Hematopoietic multipotent progenitor cell (in vitro differentiated cells): ENCODE results near the gene DLGAP5. TPM values are rescaled to one million over a fixed set of nuclear protein-coding genes. Genes with fewer than 3 reads are reported as not detected.
A peak's percentile ranks its signal among the peaks of the same experiment; 100 is the strongest.

Experiments used
- DNase-seq, 3 donors: peaks; one replicate each; pipeline ENCODE4 v3.0.0-alpha.2; 2011 to 2015; ENCODE audit warnings: low read depth in 2 of 3, low spot score in 2 of 3
- total RNA-seq: library from RNA; depleted of rRNA; stranded (reverse); fragments of >200 nt; gene quantifications from one replicate; pipeline ENCODE4 v1.2.3, GENCODE V29; 2012

Gene DLGAP5
- total RNA-seq, 1 donor, result 0.54 TPM

DNA sequence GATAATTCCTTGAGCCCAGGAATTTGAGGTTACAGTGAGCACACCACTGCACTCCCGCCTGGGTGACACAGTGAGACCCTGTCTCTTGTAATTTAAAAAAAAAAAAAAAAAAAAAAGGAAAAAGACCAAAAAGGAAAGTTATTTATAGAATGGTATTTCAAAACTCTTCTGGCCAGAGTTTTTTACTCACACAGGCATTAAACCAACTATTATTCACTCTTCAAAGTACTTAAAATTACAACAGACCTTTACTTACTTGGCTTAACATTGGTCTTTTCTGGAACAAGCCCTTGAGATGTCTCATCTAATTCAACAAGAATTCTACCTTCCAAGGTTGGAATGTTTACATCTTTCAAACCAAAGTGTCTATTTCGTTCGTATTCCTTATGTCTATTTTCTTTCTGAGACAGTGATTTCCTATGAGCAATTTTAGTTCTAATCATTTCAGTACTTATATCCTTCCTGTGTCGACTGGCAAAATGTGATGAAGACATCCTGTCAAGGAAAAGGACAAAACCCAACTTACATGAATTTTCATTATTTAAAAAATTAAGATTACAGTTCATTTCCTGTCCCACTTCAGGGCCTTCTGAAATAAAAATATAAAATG, 2.6 kb downstream of the DLGAP5 start:
- no peak for DNase-seq

DNA sequence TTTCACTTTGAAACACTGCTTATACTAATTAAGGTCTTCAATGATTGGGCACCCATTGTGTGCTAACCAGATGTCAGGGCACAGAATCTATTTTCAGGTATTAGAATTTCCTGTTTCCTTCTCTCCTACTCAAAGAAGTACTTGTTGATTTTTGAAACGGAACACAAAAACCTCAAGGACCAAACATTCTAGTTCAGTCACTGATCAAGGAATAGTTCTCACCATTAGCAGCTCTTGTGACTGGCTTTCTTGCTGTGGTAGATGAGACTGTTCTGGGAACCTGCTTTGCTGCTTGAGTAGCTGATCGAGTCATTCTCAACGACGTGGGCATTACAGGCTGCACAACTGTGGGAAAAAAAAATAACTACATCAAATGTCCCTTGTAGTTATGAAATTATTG, 11.0 kb downstream of the DLGAP5 start:
- DNase-seq, result no peak

DNA sequence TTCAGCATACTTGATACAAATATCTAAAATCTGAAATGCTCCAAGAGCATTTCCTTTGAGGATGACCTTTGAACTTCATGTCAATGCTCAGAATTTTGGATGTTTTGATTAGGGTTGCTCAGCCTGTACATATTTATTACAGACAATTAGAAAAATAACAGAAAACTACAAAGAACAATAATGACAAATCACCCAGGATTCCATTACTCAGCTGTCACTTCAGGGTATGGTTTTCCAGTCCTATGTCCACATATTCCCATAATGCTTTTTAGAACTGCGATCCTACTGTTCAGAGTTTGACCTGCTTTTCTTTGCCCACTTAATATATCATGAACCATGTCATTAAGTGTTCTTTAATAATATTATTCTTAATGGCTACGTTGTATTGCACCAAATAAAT, 11.4 kb downstream of the DLGAP5 start:
- no peak for DNase-seq

DNA sequence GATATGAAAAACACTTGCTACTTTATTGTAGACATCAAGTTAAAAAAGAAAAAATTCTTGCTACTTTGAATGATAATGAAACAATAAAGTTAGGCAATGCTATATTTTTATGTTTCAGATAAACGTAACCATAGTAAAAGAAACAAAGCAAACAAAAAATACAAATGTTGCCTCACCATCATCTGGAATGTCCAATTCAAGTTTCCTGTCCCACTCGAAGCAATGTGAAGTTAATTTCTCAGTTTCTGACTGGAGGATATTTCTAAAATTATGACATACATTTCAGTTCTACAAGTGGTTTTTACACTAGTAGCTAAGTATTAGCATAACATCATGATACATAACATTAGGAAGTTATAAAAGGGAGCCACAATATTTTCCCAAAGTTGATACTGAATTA, 20.9 kb downstream of the DLGAP5 start:
- DNase-seq, result no peak

GRCh38 chr14:55160989-55161388, 30.4 kb downstream of the DLGAP5 start:
- DNase-seq, result peak in 2 of 3 donors; percentile 34 to 66

DNA sequence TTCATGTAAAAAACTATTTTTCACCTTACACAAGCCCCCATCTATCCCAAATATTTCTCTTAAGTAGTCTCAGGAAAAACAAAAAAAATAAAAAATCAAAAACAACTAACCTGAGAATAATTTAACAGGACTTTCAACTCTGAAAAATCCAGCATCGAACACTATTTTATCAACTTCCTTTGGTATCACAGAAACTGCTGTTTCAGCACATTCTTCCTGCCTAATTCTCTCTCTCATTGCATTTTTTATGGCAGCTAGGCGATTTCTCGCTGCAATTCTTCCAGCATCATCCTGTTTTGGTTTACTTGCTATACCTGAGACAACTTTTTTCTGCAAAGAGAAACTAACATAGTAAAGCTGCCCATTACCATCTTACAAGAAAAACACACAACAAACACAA, 33.0 kb downstream of the DLGAP5 start:
- DNase-seq, result no peak

GRCh38 chr14:55157080-55157479, 34.3 kb downstream of the DLGAP5 start:
- no peak for DNase-seq

- DNase-seq, result no peak
Observed at GRCh38 chr14:55153951-55154350, 37.4 kb downstream of the DLGAP5 start.

DNA sequence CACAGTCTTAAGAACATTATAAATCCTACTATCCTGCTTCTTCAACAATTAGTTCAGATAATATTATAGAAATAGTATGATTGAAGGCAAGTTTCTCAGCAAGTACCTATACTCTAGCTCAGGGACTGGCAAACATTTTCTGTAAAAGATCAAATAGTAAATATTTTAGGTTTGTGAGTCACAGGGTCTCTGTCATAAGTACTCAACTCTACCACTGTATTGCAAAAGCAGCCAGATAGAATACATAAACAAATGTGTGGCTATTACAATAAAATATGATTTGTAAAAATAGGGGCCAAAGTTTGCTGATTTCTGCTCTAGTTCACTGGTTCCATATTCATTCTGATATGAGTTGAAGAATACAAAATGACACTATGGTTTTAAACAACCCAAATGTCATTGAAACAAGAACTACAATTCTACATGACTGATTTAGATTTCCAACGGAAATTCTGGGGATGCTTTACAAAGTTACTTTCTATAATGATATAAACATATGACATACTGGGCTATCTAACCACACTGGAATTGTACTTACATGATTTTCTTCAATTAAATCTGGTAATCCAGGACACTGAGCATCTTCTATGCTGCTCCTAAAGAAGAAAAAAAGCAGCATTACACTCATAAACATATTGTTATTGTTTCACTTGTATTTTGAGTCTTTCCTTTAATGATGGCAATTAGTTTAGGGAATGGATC, 39.2 kb downstream of the DLGAP5 start:
- no peak for DNase-seq

GRCh38 chr14:55151601-55152000, 39.8 kb downstream of the DLGAP5 start:
- DNase-seq, result no peak

GRCh38 chr14:55146425-55146824, 45.0 kb downstream of the DLGAP5 start:
- no peak for DNase-seq

GRCh38 chr14:55142466-55142865, 48.9 kb downstream of the DLGAP5 start:
- DNase-seq, result no peak

DNA sequence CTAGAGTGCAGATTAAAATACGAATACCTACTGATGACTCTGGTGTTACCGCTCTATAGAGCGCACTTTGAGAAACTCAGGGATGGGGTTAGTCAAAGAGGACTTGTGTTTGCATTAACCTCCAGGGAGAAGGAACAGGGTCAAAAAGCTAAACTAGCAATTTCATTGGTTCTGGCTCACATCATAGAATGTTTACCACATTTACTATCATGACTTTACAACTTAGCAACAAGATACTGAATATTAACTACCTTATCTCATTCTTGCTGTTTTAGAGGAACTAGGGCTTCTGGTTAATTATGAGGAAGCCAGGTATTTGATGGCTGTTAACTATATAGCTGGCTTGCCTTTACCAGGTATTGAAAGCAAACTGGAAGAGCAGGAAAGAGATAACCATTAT, 49.6 kb downstream of the DLGAP5 start:
- DNase-seq, result no peak

DNA sequence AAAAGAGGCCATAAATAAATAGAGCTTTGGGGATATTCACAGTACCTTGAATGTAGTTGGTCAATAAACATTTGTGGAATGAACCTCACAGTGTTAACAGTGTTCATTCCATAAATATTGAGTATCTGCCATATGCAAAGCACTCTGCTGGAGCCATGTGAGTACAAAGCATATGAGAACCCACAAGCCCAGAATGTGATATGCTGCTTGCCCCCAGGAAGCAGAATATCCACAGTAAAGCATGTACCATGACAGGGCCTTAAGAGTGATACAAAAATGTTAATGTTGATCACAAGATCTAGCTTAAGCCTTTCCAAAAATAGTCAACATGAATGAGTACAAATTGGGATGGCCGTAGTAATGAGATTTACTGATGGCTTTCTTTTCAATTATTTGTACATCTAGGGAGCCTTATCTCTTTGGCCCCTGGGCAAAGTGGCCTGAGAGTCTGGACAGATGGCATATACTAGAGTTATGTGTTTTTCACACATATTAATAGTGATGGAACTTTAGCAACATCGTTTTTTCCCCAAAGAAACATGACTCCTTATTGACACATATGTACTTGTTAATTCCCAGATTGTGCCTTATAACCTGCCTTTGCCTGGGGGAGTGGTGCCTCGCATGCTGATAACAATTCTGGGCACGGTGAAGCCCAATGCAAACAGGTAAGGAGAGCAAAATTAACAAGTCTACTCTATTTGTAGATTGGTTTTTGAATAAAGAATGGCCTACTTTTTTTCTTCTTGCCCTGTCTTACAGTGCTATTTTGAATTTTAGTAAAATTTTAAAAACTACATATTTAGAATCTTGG, 51.5 kb downstream of the DLGAP5 start:
- no peak for DNase-seq

GRCh38 chr14:55139141-55139540, 52.2 kb downstream of the DLGAP5 start:
- no peak for DNase-seq

DNA sequence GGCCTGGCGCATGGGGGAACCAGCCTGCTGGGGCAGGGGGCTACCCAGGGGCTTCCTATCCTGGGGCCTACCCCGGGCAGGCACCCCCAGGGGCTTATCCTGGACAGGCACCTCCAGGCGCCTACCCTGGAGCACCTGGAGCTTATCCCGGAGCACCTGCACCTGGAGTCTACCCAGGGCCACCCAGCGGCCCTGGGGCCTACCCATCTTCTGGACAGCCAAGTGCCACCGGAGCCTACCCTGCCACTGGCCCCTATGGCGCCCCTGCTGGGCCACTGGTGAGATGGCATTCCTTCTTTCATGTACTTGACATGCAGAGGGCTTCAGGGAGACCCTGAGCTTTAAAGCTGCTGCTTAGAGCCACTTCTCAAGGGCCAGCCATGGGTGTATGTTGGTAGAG, 53.3 kb downstream of the DLGAP5 start:
- DNase-seq, result no peak

- DNase-seq, result no peak
Observed at GRCh38 chr14:55136885-55137786, 54.2 kb downstream of the DLGAP5 start.

DNA sequence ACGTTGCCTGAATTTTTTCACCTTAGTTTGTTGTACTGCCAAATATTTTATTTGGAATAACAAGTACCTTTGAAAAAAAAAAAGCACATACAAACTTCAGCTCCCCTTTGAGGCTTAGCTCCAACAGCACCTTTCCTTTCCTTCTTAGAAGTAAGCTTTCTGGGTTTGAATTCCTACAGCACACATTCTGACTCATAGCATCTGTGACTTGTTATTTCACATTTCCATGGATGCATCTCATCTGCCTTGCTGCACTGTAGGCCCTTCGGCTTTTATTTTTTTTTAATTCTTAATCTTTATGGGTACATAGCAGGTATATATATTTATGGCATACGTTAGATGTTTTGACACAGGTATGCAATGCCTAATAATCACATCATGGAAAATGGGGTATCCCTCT, 55.1 kb downstream of the DLGAP5 start:
- DNase-seq, result no peak

DNA sequence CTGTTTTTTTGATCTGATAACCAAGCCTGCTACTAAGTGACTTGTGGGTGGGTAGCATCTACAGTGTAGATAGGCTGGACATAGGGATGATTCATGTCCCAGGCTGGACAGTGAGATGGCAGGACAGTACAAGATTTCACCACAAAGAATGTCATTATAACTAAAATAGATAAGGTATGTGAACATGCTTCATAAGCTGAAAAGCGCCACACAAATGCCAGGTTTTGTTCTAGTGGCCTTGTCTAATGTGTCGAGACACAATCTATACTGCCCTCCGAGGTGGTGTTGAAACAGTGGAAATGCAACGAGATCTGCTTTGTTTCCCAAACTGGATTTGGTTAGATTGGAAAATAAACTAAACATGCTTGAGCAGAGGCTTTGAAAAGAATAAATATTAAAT, 58.0 kb downstream of the DLGAP5 start:
- DNase-seq, result no peak

DNA sequence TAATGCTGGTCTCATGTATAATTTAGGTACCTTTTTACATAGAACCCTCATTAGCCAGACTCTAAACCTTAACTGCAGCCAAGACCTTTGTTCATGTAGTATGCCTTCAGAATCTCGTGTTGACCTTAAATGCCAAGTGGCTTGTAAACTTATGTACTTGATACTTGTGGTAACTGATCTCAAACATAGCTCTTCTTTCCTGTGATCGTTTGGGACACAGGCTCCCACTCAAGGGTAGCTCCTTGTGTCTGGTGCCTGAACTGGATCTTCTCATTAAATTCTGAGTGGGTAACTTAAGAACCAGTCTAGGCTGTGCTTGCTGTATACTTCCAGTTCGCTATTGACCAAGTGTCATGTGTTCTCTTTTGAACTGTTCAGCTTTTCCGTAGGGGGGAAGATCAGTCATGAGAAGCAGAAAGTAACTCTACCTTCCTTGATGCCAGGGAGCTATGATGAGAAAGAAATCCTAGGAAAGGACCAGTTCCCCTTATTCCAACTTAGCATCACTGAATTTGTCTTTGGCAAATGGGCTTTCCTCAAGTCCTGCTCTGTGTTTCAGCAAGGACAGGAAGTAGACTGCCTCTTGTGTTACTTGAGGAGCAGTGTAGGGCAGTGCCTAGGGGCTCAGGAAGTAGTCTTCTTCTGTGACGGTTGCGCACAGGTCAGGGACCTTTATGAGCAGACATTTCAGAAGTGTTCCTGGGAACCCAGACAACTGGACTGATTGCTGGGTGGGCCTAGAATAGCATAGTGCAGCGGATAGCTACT, 59.8 kb downstream of the DLGAP5 start:
- DNase-seq, result no peak
